GDM1 (cell line): ENCODE measurements around the gene PRKCG.
A peak's percentile ranks its signal among the peaks of the same experiment; 100 is the strongest.

ENCODE experiments used
- DNase-seq: peaks from one replicate; lab custom pipeline; 2025; lab: John Stamatoyannopoulos, UW

PRKCG gene

DNA sequence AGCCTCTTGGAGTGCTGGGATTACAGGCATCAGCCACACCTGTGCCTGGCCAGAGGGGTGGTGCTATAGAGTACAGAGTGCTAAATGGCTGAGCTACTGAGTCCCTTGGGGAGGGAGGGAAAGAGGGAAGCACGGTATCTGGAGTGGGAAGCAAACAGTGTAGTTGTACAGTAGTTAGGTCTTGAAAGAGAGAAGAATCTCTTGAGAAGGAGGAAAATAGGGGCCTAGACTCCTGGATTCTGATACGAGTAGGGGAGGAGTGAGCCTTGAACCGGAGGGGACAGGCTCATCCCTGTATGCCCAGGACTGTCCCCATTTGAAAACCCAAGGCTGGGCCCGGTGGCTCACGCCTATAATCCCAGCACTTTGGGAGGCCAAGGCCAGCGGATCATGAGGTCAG, 9.2 kb upstream of the PRKCG start:
- DNase-seq, result no peak

DNA sequence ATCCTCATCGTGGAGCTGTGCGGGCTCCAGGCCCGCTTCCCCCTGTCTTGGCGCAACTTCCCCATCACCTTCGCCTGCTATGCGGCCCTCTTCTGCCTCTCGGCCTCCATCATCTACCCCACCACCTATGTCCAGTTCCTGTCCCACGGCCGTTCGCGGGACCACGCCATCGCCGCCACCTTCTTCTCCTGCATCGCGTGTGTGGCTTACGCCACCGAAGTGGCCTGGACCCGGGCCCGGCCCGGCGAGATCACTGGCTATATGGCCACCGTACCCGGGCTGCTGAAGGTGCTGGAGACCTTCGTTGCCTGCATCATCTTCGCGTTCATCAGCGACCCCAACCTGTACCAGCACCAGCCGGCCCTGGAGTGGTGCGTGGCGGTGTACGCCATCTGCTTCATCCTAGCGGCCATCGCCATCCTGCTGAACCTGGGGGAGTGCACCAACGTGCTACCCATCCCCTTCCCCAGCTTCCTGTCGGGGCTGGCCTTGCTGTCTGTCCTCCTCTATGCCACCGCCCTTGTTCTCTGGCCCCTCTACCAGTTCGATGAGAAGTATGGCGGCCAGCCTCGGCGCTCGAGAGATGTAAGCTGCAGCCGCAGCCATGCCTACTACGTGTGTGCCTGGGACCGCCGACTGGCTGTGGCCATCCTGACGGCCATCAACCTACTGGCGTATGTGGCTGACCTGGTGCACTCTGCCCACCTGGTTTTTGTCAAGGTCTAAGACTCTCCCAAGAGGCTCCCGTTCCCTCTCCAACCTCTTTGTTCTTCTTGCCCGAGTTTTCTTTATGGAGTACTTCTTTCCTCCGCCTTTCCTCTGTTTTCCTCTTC, 8.0 kb upstream of the PRKCG start:
- DNase-seq, result no peak

DNA sequence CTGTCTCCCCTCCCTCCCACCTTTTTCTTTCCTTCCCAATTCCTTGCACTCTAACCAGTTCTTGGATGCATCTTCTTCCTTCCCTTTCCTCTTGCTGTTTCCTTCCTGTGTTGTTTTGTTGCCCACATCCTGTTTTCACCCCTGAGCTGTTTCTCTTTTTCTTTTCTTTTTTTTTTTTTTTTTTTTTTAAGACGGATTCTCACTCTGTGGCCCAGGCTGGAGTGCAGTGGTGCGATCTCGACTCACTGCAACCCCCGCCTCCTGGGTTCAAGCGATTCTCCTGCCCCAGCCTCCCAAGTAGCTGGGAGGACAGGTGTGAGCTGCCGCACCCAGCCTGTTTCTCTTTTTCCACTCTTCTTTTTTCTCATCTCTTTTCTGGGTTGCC, 7.4 kb upstream of the PRKCG start:
- no peak for DNase-seq

DNA sequence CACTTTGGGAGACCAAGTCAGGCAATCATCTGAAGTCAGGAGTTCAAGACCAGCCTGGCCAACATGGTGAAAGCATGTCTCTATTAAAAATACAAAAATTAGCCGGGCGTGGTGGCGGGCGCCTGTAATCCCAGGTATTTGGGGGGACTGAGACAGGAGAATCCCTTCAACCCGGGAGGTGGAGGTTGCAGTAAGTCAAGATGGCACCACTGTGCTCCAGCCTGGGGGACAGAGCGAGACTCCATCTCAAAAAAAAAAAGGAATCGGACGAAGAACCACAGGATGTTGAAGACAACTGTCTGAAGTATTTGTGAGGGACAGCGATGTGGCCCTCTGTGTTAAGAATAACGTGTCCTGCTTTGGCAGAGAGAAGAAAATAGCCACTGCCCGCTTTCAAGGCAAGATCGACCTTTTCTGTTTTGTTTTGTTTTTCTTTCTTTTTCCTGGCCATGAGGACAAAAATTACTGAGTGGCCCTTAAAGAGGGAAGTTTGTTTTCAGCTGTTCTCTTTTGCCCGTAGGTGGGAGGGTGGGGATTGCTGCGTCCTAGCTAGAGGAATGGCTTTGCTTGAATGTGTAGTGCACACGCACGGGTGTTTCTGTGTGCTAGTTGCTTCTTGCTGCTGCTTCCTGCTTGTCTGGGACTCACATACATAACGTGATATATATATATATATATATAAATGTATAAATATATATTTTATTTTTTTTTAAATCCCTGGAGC, 6.2 kb upstream of the PRKCG start:
- no peak for DNase-seq

DNA sequence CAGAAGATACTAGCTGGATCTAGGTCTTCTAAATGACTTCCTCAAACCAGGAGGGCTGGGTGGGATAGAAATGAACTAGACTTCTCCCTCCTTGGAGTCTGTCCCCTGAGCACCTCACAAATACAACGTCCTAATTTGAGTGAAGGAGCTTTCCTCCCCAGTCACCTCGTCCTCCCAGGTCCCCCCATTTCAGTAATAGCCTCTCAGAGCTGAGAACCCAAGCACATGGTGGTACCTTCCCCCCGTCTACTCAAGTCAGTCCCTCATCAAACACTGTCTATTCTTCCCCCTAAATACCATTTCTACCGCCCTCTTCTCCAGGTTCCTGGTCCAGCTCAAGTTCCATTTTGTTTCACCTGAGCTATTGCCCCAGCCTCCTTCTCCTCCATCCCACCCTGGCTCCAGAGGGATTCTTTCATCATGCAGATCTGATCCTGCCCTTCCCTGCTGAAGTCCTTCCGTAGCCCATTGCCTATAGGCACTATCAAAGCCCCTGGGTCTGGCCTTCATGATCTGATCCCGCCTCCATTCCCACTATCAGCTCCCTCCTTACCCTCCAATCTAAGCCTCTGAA, 5.3 kb upstream of the PRKCG start:
- no peak for DNase-seq

DNA sequence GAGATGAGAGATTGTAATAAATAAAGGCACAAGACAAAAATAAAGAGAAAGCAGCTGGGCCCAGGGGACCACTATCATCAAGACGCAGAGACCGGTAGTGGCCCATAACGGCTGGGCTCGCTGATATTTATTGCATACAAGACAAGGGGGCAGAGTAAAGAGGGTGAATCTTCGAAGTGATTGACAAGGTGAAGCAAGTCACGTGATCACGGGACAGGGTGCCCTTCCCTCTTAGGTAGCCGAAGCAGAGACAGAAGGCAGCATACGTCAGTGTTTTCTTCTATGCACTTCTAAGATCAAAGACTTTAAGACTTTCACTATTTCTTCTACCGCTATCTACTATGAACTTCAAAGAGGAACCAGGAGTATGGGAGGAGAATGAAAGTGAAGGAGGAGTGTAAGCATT, 4.6 kb upstream of the PRKCG start:
- DNase-seq, result no peak

DNA sequence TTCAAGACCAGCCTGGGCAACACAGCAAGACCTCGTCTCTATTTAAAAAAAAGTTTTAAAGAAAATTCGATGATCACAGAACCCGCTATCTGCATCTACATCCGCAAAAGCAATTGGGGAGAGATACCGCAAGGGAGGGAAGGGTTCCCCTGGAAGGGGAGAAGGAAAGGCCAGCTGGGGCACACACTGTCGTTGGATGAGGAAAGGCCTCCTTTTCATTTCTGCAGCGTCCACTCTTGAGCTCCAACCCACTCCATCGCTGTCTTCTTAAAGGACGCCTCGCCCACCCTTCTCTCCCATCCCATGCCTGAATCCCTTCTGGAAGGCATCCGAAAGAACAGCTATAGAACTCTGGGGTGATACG, 3.2 kb upstream of the PRKCG start:
- no peak for DNase-seq

DNA sequence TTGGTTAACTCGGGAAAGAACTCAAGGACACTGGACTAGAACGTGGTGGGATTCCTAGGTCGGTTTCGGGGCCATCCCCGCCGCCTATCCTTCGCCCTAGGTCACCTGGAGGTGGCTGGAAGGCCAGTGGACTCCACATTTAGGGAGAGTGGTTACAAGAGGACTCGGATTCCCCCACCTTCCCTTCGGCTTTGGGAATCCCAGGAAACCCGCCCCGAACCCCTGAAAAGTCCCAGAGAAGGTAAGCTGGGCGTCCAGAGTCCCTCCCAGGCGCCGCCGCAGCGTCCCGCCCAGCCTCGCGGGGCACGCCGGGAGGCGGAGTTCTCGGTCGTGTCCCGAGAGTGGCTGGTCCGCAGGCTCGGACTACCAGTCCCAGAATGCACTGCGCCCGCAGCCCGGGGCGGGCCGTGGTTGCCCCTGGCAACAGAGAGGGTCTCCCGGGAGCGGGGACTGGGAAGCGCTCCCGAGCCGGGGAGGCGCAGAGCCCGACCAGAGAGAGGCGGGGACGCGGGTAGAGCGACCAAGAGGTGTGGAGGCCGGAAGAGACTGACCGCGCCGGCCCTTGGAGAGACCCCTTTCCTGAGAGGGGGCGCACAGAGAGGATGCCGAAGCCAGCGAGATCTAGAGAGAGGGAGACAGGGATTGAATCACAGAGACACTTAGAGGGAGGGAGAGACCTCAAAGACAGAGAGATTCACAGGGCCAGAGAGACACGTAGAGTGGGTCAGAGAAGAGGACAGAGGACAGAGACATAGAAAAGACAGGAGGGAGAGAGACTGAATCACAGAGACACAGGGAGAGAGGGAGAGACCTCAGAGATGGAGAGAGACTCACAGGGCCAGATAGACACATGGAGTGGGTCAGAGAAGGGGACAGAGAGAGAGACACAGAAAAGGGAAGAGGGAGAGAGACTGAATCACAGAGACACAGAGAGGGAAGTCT, 2.6 kb upstream of the PRKCG start:
- DNase-seq, result peak; percentile 73

DNA sequence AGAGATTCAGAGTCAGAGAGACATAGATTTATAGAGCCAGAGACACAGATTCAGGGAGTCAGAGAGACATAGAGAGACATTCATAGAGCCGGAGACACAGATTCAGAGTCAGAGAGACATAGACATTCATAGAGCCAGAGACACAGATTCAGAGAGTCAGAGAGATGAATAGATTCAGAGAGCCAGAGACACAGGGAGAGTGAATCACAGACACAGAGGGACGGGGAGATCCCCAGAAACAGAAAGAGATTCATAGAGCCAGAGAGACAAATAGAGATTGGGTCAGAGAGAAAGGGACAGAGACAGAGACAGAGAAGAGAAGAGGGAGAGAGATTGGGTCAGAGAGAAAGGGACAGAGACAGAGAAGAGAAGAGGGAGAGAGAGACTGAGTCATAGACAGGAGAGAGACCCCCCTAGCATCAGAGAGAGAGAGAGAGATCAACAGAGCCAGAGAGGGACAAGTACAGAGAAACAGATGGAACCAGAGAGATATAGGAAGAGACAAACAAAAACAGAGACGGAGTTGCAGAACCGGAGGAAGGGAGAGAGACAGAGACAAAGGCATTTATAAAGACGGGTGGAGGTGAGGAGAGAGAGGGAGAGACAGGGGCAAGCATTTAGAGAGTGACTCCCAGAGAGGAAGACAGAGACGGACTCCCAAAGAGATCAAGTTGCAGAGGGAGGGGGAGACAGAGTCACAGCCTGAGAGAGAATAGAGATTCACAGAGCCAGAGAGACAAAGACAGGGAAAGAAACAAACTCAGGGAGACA, 1.1 kb upstream of the PRKCG start:
- DNase-seq, result no peak

DNA sequence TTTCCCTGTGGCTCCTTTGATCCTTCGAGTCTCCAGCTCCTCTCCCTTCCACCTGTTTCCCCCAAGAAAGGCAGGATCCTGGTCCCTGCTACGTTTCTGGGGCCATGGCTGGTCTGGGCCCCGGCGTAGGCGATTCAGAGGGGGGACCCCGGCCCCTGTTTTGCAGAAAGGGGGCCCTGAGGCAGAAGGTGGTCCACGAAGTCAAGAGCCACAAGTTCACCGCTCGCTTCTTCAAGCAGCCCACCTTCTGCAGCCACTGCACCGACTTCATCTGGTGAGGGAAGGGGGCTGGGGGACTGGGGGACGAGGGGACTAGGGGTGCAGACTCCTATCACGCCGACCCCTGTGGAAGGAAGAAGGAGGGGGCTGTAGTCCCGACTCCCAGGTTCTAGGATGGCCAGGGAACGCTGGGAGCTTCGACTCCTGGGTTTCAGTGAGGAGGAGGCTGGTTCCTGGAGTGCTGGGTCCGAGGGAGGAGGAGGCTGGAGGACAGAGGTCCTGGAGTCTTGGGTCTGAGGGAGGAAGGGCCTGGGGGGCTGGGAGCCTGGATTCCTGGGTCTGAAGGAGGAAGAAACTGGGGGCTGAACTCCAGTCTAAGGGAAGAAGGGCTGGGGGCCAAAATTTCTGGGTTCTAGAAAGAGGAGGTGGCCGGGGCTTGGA, 524 bp downstream of the PRKCG start:
- DNase-seq, result no peak

DNA sequence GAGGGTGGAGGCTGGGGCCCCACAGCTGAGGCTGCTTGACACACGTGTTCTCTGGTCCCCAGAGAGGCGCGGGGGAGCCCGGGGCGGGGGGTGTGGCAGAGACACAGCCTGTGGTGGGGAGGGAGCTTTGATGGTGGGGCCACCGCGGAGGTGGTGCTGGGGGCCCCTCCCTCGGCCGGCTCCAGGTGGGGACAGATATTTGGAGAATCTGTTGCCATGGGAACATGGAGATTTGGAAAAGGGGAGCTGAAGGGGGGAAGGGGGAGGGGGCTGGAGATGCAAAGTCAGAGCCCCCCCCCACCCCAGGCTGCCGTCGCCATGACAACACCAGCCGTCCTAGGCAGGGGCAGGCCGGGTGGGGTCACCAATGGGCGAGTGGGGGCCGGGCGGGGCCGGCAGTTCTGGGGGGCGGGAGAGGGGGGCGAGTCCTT, 1.2 kb downstream of the PRKCG start:
- DNase-seq, result no peak

DNA sequence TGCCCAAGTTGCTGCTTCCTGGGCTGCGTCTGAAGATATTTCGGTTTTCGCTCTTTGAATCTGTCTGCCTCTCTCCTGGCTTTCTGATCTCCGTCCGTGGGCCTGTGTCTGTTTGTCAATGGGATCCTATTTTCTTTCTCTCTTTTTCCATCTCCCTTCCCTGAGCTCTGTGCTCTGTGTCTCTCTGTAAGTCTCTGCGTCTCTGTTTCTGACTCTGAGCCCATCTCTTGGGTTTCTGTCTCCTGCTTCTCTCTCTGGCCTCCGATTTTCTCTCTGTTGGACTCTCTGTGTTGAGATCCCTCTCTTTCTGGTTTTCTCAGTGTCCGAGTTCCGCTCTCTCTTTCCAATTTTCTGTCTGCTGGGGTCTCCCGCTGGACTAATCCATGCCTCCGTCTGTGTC, 1.7 kb downstream of the PRKCG start:
- no peak for DNase-seq

DNA sequence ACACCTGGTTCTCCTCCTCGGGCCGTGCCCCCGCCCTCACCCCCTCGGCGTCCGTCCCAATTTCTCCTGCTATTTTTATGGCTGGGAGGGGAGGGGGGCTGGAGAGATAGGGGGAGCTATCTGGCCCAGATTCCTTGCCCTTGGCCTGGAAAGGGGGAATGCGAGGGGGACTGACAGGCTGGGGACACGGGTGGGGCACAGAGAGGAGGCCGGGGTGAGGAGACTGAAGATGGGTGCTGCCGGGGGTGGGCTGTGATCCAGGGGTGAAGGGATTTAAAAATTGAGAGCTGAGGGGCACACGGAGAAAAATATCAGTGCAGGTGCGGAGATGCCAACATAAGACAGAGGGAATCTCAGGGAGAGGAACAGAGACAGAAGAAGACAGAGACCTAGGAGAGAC, 2.3 kb downstream of the PRKCG start:
- no peak for DNase-seq

DNA sequence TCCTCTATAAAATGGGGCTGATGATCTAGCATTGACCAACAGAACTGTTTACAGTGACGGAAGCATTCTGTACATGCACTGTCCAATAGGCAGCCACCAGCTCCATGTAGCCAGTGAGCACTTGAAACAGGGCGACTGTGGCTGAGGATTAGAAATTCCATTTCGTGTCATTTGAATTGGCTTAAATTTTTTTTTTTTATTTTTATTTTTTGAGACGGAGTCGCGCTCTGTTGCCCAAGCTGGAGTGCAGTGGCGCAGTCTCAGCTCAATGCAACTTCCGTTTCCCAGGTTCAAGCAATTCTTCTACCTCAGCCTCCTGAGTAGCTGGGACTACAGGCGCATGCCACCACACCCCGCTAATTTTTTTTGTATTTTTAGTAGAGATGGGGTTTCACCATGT, 3.0 kb downstream of the PRKCG start:
- DNase-seq, result no peak

DNA sequence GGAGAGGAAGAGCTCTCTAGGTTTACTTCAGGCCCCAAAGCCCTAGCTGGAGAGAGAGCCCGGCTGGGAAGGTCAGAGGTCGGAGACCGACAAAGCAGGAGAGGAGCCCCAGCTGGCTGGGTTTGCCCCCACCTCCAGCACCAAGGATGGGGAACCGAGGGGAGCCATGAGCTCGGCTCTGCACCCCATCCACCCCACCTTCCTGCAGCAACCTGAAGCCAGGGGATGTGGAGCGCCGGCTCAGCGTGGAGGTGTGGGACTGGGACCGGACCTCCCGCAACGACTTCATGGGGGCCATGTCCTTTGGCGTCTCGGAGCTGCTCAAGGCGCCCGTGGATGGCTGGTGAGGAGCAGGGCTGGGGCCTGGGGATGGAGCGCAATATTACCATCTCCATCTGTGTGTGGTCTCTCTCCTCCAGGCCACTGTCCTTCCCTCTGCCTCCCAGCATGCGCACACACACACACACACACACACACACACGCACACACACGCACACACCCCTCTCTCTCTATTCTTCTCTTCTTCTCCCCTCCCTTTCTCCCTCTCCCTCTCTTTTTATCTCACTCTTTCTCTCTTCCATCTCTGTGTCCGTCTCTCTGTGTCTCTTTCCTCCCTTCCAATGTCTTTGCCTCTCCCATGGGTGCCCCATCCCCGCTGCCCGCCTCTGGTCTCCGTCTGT, 10.4 kb downstream of the PRKCG start:
- no peak for DNase-seq

DNA sequence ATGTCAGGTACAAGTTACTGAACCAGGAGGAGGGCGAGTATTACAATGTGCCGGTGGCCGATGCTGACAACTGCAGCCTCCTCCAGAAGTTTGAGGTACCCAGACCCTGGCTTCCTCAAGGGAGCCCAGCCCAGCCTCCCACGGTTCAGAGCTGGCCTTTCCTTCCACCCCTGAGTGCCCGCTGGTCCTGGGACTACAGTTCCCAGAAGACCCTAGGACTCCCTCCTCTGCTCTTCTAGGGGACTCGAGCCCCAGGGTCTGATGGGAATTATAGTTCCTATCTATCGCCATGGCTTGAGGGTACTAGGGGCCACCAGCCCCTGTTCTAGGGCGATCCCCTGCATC, 11.0 kb downstream of the PRKCG start:
- DNase-seq, result no peak

DNA sequence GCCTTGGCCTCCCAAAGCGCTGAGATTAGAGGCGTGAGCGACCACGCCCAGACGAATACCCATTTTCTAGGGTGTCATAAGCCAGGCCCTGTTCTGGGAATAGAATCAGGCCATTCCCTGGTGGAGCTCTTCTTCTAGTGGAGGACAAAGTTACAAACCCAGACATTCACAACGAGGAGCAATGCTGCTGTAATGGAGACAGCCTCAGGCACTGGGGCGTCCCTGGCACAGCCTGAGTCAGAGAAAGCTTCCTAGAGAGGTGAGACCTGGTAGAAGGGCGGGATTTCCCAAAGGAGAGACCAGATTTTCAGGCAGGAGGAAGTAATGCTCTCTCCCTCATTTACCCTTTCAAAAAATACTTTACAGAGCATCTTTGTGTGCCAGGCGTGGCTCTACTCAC, 12.7 kb downstream of the PRKCG start:
- no peak for DNase-seq

DNA sequence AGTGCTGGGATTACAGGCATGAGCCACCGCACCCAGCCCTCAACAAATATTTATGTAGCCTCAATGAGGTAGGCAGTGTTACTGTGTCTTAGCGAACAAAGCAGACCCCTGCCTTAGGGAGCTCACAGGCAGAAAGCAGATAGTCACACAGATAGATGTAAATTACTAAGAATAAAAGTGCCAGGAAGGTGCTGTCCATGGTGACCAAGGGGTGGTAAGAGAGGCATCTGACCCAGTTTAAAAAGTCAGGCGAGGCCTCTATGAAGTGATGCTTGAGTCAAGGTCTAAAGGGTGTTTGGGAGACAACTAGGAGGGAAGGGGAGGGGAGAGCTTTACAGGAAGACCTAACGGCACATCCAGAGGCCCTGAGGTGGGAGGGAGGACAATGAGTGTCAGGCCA, 14.7 kb downstream of the PRKCG start:
- DNase-seq, result no peak

DNA sequence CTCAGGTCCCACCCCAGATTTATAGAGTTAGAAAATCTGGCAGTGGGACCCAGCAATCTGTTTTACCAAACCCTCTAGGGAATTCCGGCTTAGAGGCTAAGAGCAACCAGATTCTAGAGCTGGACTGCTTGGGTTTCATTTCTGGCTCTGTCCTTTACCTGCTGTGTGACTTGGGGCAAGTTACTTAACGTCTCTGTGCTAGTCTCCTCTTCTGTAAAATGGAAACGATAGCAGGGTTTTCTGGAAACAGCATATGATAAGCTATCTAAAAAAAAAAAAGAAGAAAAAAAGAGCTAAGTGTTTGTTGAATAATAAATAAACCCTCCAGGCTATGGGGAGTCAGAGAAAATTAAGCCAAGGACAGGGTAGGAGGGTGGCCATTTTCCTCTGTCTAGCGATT, 15.5 kb downstream of the PRKCG start:
- DNase-seq, result no peak

DNA sequence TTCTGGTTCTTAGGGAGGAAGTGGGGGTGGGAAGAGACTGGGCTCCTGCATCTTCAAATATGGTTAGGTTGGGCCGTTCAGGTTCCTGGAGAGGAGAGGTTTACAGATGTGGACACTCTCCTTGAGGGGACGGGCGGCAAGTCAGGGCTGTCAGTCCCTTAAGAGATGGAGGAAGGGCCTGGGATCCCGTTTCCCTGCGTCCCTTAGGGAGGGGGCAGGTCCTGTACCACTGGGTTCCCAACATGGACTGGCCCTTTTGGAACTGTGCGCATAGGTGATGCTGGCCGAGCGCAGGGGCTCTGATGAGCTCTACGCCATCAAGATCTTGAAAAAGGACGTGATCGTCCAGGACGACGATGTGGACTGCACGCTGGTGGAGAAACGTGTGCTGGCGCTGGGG, 16.2 kb downstream of the PRKCG start:
- DNase-seq, result no peak
